Measurements from ENCODE around the gene TLN1. TPM values are rescaled to one million over a fixed set of nuclear protein-coding genes. Genes with fewer than 3 reads are reported as not detected.

Gene TLN1
- total RNA-seq, 1 donor from 2014 or later = 79.0 TPM

GRCh38 chr9:35738186-35738585 is 6.2 kb upstream of the TLN1 start:
- no peak for FAIRE-seq
- no peak for DNase-seq (ENCODE audit: low read depth)
- H3K27me3 ChIP-seq (ENCODE audit: control insufficient read depth, insufficient read depth, low read length) = no peaks in the 10 kb centered on the region
- H3K4me3 ChIP-seq (ENCODE audit: low read depth, low read length) = no peak overlapping the region
- no peak for TF ChIP-seq CTCF (IDR thresholded peaks at IDR 0.05; ENCODE audit: insufficient read depth, low read length, severe bottlenecking)
- peaks cover 41% of the 10 kb centered on the region for H3K36me3 ChIP-seq (ENCODE audit: control insufficient read depth, insufficient read depth, low read length)

- Histone ChIP-seq H3K4me3 (ENCODE audit: low read depth, low read length) (no peak overlapping the region), H3K36me3 (ENCODE audit: control insufficient read depth, insufficient read depth, low read length) (peaks cover 41% of the 10 kb centered on the region), H3K27me3 (ENCODE audit: control insufficient read depth, insufficient read depth, low read length) (no peaks in the 10 kb centered on the region)
- FAIRE-seq (no peak), DNase-seq (ENCODE audit: low read depth) (no peak)
- no peak for TF ChIP-seq CTCF (IDR thresholded peaks at IDR 0.05; ENCODE audit: insufficient read depth, low read length, severe bottlenecking)
Measured at GRCh38 chr9:35737143-35737542, 5.1 kb upstream of the TLN1 start.

GRCh38 chr9:35736201-35736633 is 4.2 kb upstream of the TLN1 start:
- Histone ChIP-seq H3K27me3 (ENCODE audit: control insufficient read depth, insufficient read depth, low read length) (no peaks in the 10 kb centered on the region), H3K36me3 (ENCODE audit: control insufficient read depth, insufficient read depth, low read length) (peaks cover 41% of the 10 kb centered on the region), H3K4me3 (ENCODE audit: low read depth, low read length) (no peak overlapping the region)
- peak; percentile 7 for FAIRE-seq
- DNase-seq (ENCODE audit: low read depth) = peak; percentile 68
- peak; percentile 89 for TF ChIP-seq CTCF (IDR thresholded peaks at IDR 0.05; ENCODE audit: insufficient read depth, low read length, severe bottlenecking)

GRCh38 chr9:35734096-35734495 is 2.1 kb upstream of the TLN1 start:
- H3K4me3 ChIP-seq (ENCODE audit: low read depth, low read length) = no peak overlapping the region
- H3K27me3 ChIP-seq (ENCODE audit: control insufficient read depth, insufficient read depth, low read length) = no peaks in the 10 kb centered on the region
- FAIRE-seq (no peak), DNase-seq (ENCODE audit: low read depth) (no peak)
- peaks cover 26% of the 10 kb centered on the region for H3K36me3 ChIP-seq (ENCODE audit: control insufficient read depth, insufficient read depth, low read length)
- no peak for TF ChIP-seq CTCF (IDR thresholded peaks at IDR 0.05; ENCODE audit: insufficient read depth, low read length, severe bottlenecking)

GRCh38 chr9:35732800-35733541 is 976 bp upstream of the TLN1 start:
- FAIRE-seq (no peak), DNase-seq (ENCODE audit: low read depth) (peak; percentile 90)
- peak overlapping the region; percentile 58 for H3K4me3 ChIP-seq (ENCODE audit: low read depth, low read length)
- H3K36me3 ChIP-seq (ENCODE audit: control insufficient read depth, insufficient read depth, low read length) = peaks cover 18% of the 10 kb centered on the region
- peak; percentile 46 for TF ChIP-seq CTCF (IDR thresholded peaks at IDR 0.05; ENCODE audit: insufficient read depth, low read length, severe bottlenecking)
- H3K27me3 ChIP-seq (ENCODE audit: control insufficient read depth, insufficient read depth, low read length) = no peaks in the 10 kb centered on the region
